Activated CD8-positive, alpha-beta T cell treated with anti-CD3 and anti-CD28 coated beads, Interleukin-2, amount 10 ng/mL, durations not matched to agents 7 days and 5 days (primary cell): Measurements from ENCODE around the gene RNF168. TPM values are rescaled to one million over a fixed set of nuclear protein-coding genes. Genes with fewer than 3 reads are reported as not detected.
"Not testable (repeated sequence)": the region's sequence is repeated elsewhere in the genome, so short reads cannot be mapped to it uniquely, and the experiment has no call there.

ENCODE experiments used
- ATAC-seq: fragments of 150-1000 bp; cut with Tn5 transposase; one replicate; pipeline ENCODE4 v1.10.0; 2021; ENCODE audit warnings: moderate library complexity
- CTCF ChIA-PET: fragments of 350-600 bp; sonication (Branson Sonifier 250); formaldehyde crosslinking; loops from one replicate; lab custom pipeline; 2021; ENCODE audit warnings: antibody characterized with exemption; lab: Charles Lee
- POLR2A ChIA-PET: fragments of 350-600 bp; sonication (Branson Sonifier 250); formaldehyde crosslinking; loops from one replicate; lab custom pipeline; 2021; ENCODE audit warnings: antibody characterized with exemption; lab: Charles Lee
- DNase-seq: peaks from one replicate; pipeline ENCODE4 v3.0.0-alpha.2; 2020
- H3K27ac Mint-ChIP-seq: one replicate; pipeline ENCODE4 v1.8.0; 2021; ENCODE audit warnings: mild to moderate bottlenecking, mixed read lengths
- H3K27me3 Mint-ChIP-seq: one replicate; pipeline ENCODE4 v1.8.0; 2021; ENCODE audit warnings: low read depth, mixed read lengths
- H3K36me3 Mint-ChIP-seq: one replicate; pipeline ENCODE4 v1.8.0; 2021; ENCODE audit warnings: low read depth, mixed read lengths
- H3K4me1 Mint-ChIP-seq: one replicate; pipeline ENCODE4 v1.8.0; 2021; ENCODE audit warnings: low read depth, mixed read lengths
- H3K4me3 Mint-ChIP-seq: one replicate; pipeline ENCODE4 v1.8.0; 2021; ENCODE audit warnings: mild to moderate bottlenecking, mixed read lengths
- H3K9me3 Mint-ChIP-seq: one replicate; pipeline ENCODE4 v1.8.0; 2022; ENCODE audit warnings: mixed read lengths; ENCODE audit not compliant: insufficient read depth
- total RNA-seq, 2 experiments: library from RNA; stranded (reverse); gene quantifications; one replicate each; pipeline ENCODE4 v1.2.3, GENCODE V29; 2021

The RNF168 gene
- total RNA-seq, 2 experiments from 2014 or later: 35.2 to 39.3 TPM

GRCh38 chr3:196514913-196515621, 11.5 kb upstream of the RNF168 start, which contains the start of gene SMCO1:
SMCO1 (minus strand) TSS chr3:196515346; CDS start chr3:196515209, 137 bp downstream.
- Mint-ChIP-seq H3K9me3 (peaks cover 20% of the 10 kb centered on the region), H3K27ac (no peak within 1 kb of the TSS), H3K27me3 (peaks cover 9% of the 10 kb centered on the region), H3K36me3 (peaks cover 10% of the 10 kb centered on the region), H3K4me3 (no peak within 1 kb of the TSS), H3K4me1 (peaks cover 7% of the 10 kb centered on the region)
- ChIA-PET CTCF (interaction anchor here (0.9 kb wide), 1 partner anchor 8 kb away, joined by 3 read pairs; no protein-coding TSS in a partner anchor), POLR2A (no interaction called here)
- ATAC-seq: no peak
- DNase-seq: no peak

GRCh38 chr3:196514350-196514716, 10.8 kb upstream of the RNF168 start:
- ATAC-seq (no peak), DNase-seq (no peak)
- H3K27me3 Mint-ChIP-seq: peaks cover 9% of the 10 kb centered on the region
- H3K9me3 Mint-ChIP-seq: peaks cover 12% of the 10 kb centered on the region
- H3K36me3 Mint-ChIP-seq: peaks cover 5% of the 10 kb centered on the region
- ChIA-PET POLR2A (no interaction called here), CTCF (interaction anchor here (0.9 kb wide), 1 partner anchor 8 kb away, joined by 3 read pairs; no protein-coding TSS in a partner anchor)
- H3K4me1 Mint-ChIP-seq: peaks cover 7% of the 10 kb centered on the region
- no peak overlapping the region for H3K27ac Mint-ChIP-seq
- H3K4me3 Mint-ChIP-seq: no peak overlapping the region

GRCh38 chr3:196513697-196514349, 10.3 kb upstream of the RNF168 start:
- Mint-ChIP-seq H3K4me1 (peaks cover 7% of the 10 kb centered on the region), H3K27me3 (peaks cover 9% of the 10 kb centered on the region), H3K27ac (no peak overlapping the region), H3K36me3 (peaks cover 3% of the 10 kb centered on the region), H3K4me3 (no peak overlapping the region), H3K9me3 (peaks cover 7% of the 10 kb centered on the region)
- DNase-seq: no peak
- ChIA-PET POLR2A (no interaction called here), CTCF (interaction anchor here (0.8 to 1.5 kb wide), 4 partner anchors 8 to 14 kb away, joined by 3 to 4 read pairs (median 4); no protein-coding TSS in a partner anchor)
- no peak for ATAC-seq

- DNase-seq, H3K27ac Mint-ChIP-seq, CTCF ChIA-PET, H3K4me1 Mint-ChIP-seq, H3K36me3 Mint-ChIP-seq, ATAC-seq, H3K4me3 Mint-ChIP-seq: not testable (repeated sequence)
- Mint-ChIP-seq H3K27me3 (peaks cover 13% of the 10 kb centered on the region), H3K9me3 (peaks cover 11% of the 10 kb centered on the region)
- POLR2A ChIA-PET: interaction anchor here (0.6 kb wide), 1 partner anchor 144 kb away, joined by 5 read pairs; no protein-coding TSS in a partner anchor
These were observed 8.3 kb upstream of the RNF168 start for GRCh38 chr3:196511646-196512425.

- CTCF ChIA-PET: interaction anchor here (1.1 kb wide), 1 partner anchor 11 kb away, joined by 3 read pairs; no protein-coding TSS in a partner anchor
- not testable (repeated sequence) for H3K4me3 Mint-ChIP-seq
These were observed 7.5 kb upstream of the RNF168 start for GRCh38 chr3:196511108-196511507.

GRCh38 chr3:196506687-196507086, 3.1 kb upstream of the RNF168 start:
- no peak overlapping the region for H3K4me3 Mint-ChIP-seq
- H3K27ac Mint-ChIP-seq: no peak overlapping the region
- CTCF ChIA-PET: interaction anchor here (0.6 kb wide), 1 partner anchor 17 kb away, joined by 3 read pairs; no protein-coding TSS in a partner anchor
- POLR2A ChIA-PET: no interaction called here
- DNase-seq (no peak), ATAC-seq (no peak)
- peaks cover 9% of the 10 kb centered on the region for H3K36me3 Mint-ChIP-seq
- peaks cover 3% of the 10 kb centered on the region for H3K4me1 Mint-ChIP-seq
- H3K27me3 Mint-ChIP-seq: peaks cover 14% of the 10 kb centered on the region
- peaks cover 14% of the 10 kb centered on the region for H3K9me3 Mint-ChIP-seq

More at GRCh38 chr3:196511108-196511507, 7.5 kb upstream of the RNF168 start:
- DNase-seq, ATAC-seq, H3K4me1 Mint-ChIP-seq, H3K27ac Mint-ChIP-seq, POLR2A ChIA-PET, H3K36me3 Mint-ChIP-seq: not testable (repeated sequence)
- peaks cover 14% of the 10 kb centered on the region for H3K9me3 Mint-ChIP-seq
- H3K27me3 Mint-ChIP-seq: peaks cover 17% of the 10 kb centered on the region

- H3K36me3 Mint-ChIP-seq: peaks cover 26% of the 10 kb centered on the region
- H3K4me3 Mint-ChIP-seq: no peak overlapping the region
- peaks cover 14% of the 10 kb centered on the region for H3K9me3 Mint-ChIP-seq
- DNase-seq (no peak), ATAC-seq (no peak)
- ChIA-PET POLR2A (interaction anchor here (1.5 kb wide), 1 partner anchor 232 kb away, joined by 5 read pairs; no protein-coding TSS in a partner anchor), CTCF (interaction anchor here (0.7 to 1.5 kb wide), 2 partner anchors 18 to 24 kb away, joined by 3 to 5 read pairs; no protein-coding TSS in a partner anchor)
- no peak overlapping the region for H3K27ac Mint-ChIP-seq
- H3K4me1 Mint-ChIP-seq: peaks cover 19% of the 10 kb centered on the region
- H3K27me3 Mint-ChIP-seq: peaks cover 11% of the 10 kb centered on the region
These were observed 988 bp upstream of the RNF168 start for GRCh38 chr3:196504556-196504955.

GRCh38 chr3:196504077-196504398, 470 bp upstream of the RNF168 start:
- CTCF ChIA-PET: interaction anchor here (1.5 kb wide), 1 partner anchor 24 kb away, joined by 5 read pairs; no protein-coding TSS in a partner anchor
- Mint-ChIP-seq H3K4me3 (peak overlapping the region; percentile 93), H3K36me3 (peaks cover 31% of the 10 kb centered on the region), H3K27ac (peak overlapping the region; percentile 95), H3K4me1 (peaks cover 25% of the 10 kb centered on the region), H3K9me3 (peaks cover 14% of the 10 kb centered on the region), H3K27me3 (peaks cover 11% of the 10 kb centered on the region)
- DNase-seq, ATAC-seq: not testable (repeated sequence)
- POLR2A ChIA-PET: interaction anchor here (1.3 to 1.5 kb wide), 3 partner anchors 65 to 231 kb away, joined by 3 to 7 read pairs (median 5); partner anchors contain the start of genes FBXO45, UBXN7 and WDR53

- POLR2A ChIA-PET: interaction anchor here (0.6 to 1.5 kb wide), 8 partner anchors 10 to 322 kb away, joined by 3 to 7 read pairs (median 4); partner anchors contain the start of genes DYNLT2B, FBXO45, UBXN7 and WDR53
- peak overlapping the region; percentile 93 for H3K4me3 Mint-ChIP-seq
- H3K4me1 Mint-ChIP-seq: peaks cover 31% of the 10 kb centered on the region
- peak overlapping the region; percentile 95 for H3K27ac Mint-ChIP-seq
- CTCF ChIA-PET: no interaction called here
- DNase-seq (peak; percentile 82), ATAC-seq (peak; percentile 54)
- H3K36me3 Mint-ChIP-seq: peaks cover 41% of the 10 kb centered on the region
- peaks cover 10% of the 10 kb centered on the region for H3K9me3 Mint-ChIP-seq
- peaks cover 8% of the 10 kb centered on the region for H3K27me3 Mint-ChIP-seq
These were observed 783 bp downstream of the RNF168 start for GRCh38 chr3:196502775-196503195.

GRCh38 chr3:196501316-196502044, 2.1 kb downstream of the RNF168 start:
- ChIA-PET POLR2A (interaction anchor here (0.6 to 1.5 kb wide), 2 partner anchors 18 to 391 kb away, joined by 4 to 5 read pairs; no protein-coding TSS in a partner anchor), CTCF (interaction anchor here (1.4 to 1.7 kb wide), 2 partner anchors 27 to 44 kb away, joined by 3 to 6 read pairs; no protein-coding TSS in a partner anchor)
- H3K4me3 Mint-ChIP-seq: peak overlapping the region; percentile 93
- no peak for DNase-seq
- H3K9me3 Mint-ChIP-seq: peaks cover 3% of the 10 kb centered on the region
- ATAC-seq: no peak
- H3K4me1 Mint-ChIP-seq: peaks cover 35% of the 10 kb centered on the region
- H3K27ac Mint-ChIP-seq: peak overlapping the region; percentile 67
- peaks cover 4% of the 10 kb centered on the region for H3K27me3 Mint-ChIP-seq
- peaks cover 45% of the 10 kb centered on the region for H3K36me3 Mint-ChIP-seq
